PC-3 (cell line): ENCODE measurements around the gene B3GAT1. TPM values are rescaled to one million over a fixed set of nuclear protein-coding genes. Genes with fewer than 3 reads are reported as not detected.

Experiments used
- ATAC-seq: fragments of 200-7000 bp; cut with Tn5 transposase; 2 replicates; pipeline ENCODE4 v1.9.1; 2020; ENCODE audit warnings: mild to moderate bottlenecking, moderate library complexity
- BruUV-seq: library from RNA; stranded (reverse); fragments of 400-500 nt; replicated peaks from 2 replicates; lab custom pipeline; 2021; lab: Mats Ljungman, UMichigan
- CTCF ChIA-PET: fragments of 300-600 bp; sonication (Branson Sonifier 250); formaldehyde crosslinking; loops from one replicate; lab custom pipeline; 2022; ENCODE audit warnings: antibody characterized with exemption; lab: Charles Lee
- POLR2A ChIA-PET: fragments of 300-600 bp; sonication (Branson Sonifier 250); formaldehyde crosslinking; loops from one replicate; lab custom pipeline; 2022; ENCODE audit warnings: antibody characterized with exemption; ENCODE audit not compliant: unreplicated experiment; lab: Charles Lee
- DNase-seq: peaks from one replicate; pipeline ENCODE4 v3.0.0-alpha.2; 2015
- H2AFZ ChIP-seq: fragments of 300-600 bp; sonication (generic); 2 replicates; pipeline ENCODE4 v1.6.0; 2016; ENCODE audit warnings: antibody characterized with exemption, low read length
- H3F3A ChIP-seq: fragments of 300-600 bp; sonication (generic); one replicate; pipeline ENCODE4 v1.6.0; 2017; ENCODE audit warnings: antibody characterized with exemption, low read length, control low read depth, mild to moderate bottlenecking; ENCODE audit not compliant: unreplicated experiment
- H3K27ac ChIP-seq: fragments of 300-600 bp; sonication (generic); 2 replicates; pipeline ENCODE4 v1.5.1; 2016; ENCODE audit warnings: mild to moderate bottlenecking, low read length
- H3K27me3 ChIP-seq: fragments of 300-600 bp; sonication (generic); 2 replicates; pipeline ENCODE4 v1.6.1; 2016; ENCODE audit warnings: low read length, mixed read lengths
- H3K36me3 ChIP-seq: fragments of 300-600 bp; sonication (generic); 2 replicates; pipeline ENCODE4 v1.6.1; 2016; ENCODE audit warnings: low read depth, mixed run types, low read length, mixed read lengths
- H3K4me1 ChIP-seq: fragments of 300-600 bp; sonication (generic); 2 replicates; pipeline ENCODE4 v1.5.1; 2016; ENCODE audit warnings: low read length; ENCODE audit not compliant: insufficient read depth
- H3K4me2 ChIP-seq: fragments of 300-600 bp; sonication (generic); 2 replicates; pipeline ENCODE4 v1.6.0; 2016; ENCODE audit warnings: low read length
- H3K4me3 ChIP-seq: fragments of 300-600 bp; sonication (generic); 2 replicates; pipeline ENCODE4 v1.5.1; 2016; ENCODE audit warnings: mild to moderate bottlenecking, low read length, mixed read lengths
- H3K79me2 ChIP-seq: fragments of 300-600 bp; sonication (generic); 2 replicates; pipeline ENCODE4 v1.6.1; 2017; ENCODE audit warnings: low read length, mixed read lengths
- H3K9ac ChIP-seq: fragments of 300-600 bp; sonication (generic); 2 replicates; pipeline ENCODE4 v1.6.0; 2016; ENCODE audit warnings: mild to moderate bottlenecking, low read length
- H3K9me2 ChIP-seq: fragments of 300-600 bp; sonication (generic); replicated peaks from 2 replicates; pipeline ENCODE4 v1.6.1; 2016; ENCODE audit warnings: mixed run types, low read length, mixed read lengths
- H3K9me3 ChIP-seq: fragments of 300-600 bp; sonication (generic); 2 replicates; pipeline ENCODE4 v1.6.1; 2016; ENCODE audit warnings: low read length, mixed read lengths
- H4K20me1 ChIP-seq: fragments of 300-600 bp; sonication (generic); 2 replicates; pipeline ENCODE4 v1.6.1; 2016; ENCODE audit warnings: low read length, mixed read lengths
- EZH2 ChIP-seq: fragments of 300-600 bp; sonication (generic); IDR thresholded peaks from one replicate; pipeline ENCODE4 v1.6.1; 2017; ENCODE audit warnings: antibody characterized with exemption, mild to moderate bottlenecking, low read length; ENCODE audit not compliant: unreplicated experiment
- EZH2phosphoT487 ChIP-seq: fragments of 300-600 bp; sonication (generic); IDR thresholded peaks from 2 replicates; pipeline ENCODE4 v1.6.1; 2018; ENCODE audit warnings: mild to moderate bottlenecking, antibody characterized with exemption, low read length, borderline replicate concordance
- intact Hi-C: fragments of 100-400 bp; cut with micrococcal nuclease; formaldehyde crosslinking; loops from 2 replicates; pipeline ENCODE4 v1.9.0; 2023
- total RNA-seq: library from RNA; depleted of rRNA; stranded (reverse); fragments of >200 nt; gene quantifications from 2 replicates; pipeline ENCODE4 v1.2.3, GENCODE V29; 2014
- TF ChIP-seq, protein P1 (sequence below): fragments of 300-600 bp; sonication (generic); conservative IDR thresholded peaks from 2 replicates; pipeline ENCODE4 v1.5.1; 2017; ENCODE audit warnings: antibody characterized with exemption, low read depth, mild to moderate bottlenecking, low read length

The B3GAT1 gene
- total RNA-seq, 1 experiment from 2014 or later: not detected

DNA sequence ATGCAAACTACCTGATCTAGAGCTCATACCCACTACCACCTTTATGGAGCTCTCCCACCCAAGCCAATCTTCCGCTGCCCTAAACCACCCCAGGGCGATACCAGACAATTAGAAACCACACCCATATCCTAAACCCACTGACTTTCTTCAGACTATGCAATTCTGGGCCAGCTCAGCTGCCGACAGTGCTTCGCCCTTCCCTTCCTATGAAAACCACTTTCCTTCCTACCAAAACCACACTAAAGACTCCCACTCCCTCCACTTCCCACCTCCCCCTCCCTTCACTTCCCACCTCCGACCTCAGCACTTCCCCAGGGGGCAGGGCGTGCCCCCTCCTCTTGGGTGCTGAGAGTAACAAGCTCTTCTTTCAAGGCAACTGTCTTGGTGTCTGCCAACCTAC lies 25.1 kb downstream of the B3GAT1 start:
- H2AFZ ChIP-seq: no peak overlapping the region
- H4K20me1 ChIP-seq: no peaks in the 10 kb centered on the region
- H3K9me2 ChIP-seq: no peaks in the 10 kb centered on the region
- H3K4me1 ChIP-seq: no peaks in the 10 kb centered on the region
- ChIA-PET POLR2A (no interaction called here), CTCF (no interaction called here)
- intact Hi-C loops: no loop called here
- H3K4me2 ChIP-seq: no peak overlapping the region
- H3K4me3 ChIP-seq: no peak overlapping the region
- ATAC-seq (no peak), DNase-seq (no peak)
- TF ChIP-seq, protein P1, sequence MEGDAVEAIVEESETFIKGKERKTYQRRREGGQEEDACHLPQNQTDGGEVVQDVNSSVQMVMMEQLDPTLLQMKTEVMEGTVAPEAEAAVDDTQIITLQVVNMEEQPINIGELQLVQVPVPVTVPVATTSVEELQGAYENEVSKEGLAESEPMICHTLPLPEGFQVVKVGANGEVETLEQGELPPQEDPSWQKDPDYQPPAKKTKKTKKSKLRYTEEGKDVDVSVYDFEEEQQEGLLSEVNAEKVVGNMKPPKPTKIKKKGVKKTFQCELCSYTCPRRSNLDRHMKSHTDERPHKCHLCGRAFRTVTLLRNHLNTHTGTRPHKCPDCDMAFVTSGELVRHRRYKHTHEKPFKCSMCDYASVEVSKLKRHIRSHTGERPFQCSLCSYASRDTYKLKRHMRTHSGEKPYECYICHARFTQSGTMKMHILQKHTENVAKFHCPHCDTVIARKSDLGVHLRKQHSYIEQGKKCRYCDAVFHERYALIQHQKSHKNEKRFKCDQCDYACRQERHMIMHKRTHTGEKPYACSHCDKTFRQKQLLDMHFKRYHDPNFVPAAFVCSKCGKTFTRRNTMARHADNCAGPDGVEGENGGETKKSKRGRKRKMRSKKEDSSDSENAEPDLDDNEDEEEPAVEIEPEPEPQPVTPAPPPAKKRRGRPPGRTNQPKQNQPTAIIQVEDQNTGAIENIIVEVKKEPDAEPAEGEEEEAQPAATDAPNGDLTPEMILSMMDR: no peak
- no peak overlapping the region for H3K27ac ChIP-seq
- no peaks in the 10 kb centered on the region for H3K9me3 ChIP-seq
- H3F3A ChIP-seq: no peaks in the 10 kb centered on the region
- no peaks in the 10 kb centered on the region for H3K36me3 ChIP-seq
- no peaks in the 10 kb centered on the region for H3K79me2 ChIP-seq
- BruUV-seq: no TSS peak
- H3K27me3 ChIP-seq: peaks cover 10% of the 10 kb centered on the region
- no peak overlapping the region for H3K9ac ChIP-seq

DNA sequence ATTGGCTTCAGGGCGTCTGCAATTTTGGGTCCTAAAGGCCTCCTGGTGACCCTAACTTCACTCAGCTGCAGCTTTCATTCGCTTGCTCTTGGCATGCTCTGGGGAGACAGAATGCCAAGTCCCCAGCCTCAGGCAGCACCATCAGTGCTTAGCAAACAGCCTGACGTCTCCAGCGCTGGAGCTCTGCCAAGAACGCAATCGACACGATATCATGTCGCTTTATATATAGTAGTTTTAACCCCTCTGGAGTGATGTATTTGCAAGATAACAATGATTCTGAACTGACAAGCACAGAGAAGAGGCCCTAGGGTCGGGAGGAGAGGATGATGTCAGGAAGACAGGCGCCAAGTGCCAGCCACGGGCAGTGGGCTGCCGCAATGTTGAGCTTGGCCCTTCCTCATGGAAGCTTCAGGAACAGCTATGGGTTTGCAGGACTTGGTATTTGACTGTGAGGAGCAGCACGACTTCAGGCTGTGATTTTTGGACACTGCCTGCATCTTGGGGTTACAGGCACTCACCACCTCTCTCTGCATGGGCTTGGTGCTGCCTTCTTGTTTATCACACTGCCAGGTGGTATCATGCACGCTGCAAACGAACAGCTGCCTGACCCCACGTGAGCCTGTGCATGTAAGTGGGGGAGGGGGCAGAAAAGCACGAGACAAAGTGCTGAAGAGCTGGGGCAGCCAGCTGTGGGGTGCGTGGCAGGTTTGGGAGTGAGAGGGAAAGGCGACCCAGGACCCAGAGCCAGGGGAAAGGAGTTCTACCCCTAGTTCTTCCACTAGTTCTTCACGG lies 26.1 kb downstream of the B3GAT1 start:
- H4K20me1 ChIP-seq: no peaks in the 10 kb centered on the region

DNA sequence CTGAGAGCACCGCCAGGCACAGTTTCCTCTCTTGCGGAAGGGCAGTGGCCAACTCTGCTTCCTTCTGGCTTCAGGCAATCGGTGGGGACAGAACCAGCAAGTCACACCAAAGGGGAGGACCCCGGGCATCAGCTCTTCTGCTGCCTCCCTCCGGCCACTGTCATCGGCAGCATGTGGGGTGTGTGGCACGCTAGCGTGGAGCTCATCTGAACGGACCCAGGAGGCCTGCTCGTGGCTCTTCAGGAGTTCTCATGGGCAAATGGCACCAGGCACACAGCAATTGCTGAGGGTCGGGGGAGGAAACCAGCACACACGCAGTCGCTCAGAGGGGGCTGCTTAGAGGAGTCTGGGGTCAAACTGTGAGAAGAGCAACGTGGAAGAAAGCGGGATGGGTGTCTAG lies 26.9 kb downstream of the B3GAT1 start:
- no peaks in the 10 kb centered on the region for H3K9me2 ChIP-seq
- BruUV-seq: no TSS peak
- ChIA-PET CTCF (no interaction called here), POLR2A (no interaction called here)
- H3K9me3 ChIP-seq: no peaks in the 10 kb centered on the region
- H3K27me3 ChIP-seq: peaks cover 19% of the 10 kb centered on the region
- H3K27ac ChIP-seq: no peak overlapping the region
- H3K4me1 ChIP-seq: no peaks in the 10 kb centered on the region
- intact Hi-C loops: no loop called here
- no peaks in the 10 kb centered on the region for H3K36me3 ChIP-seq
- TF ChIP-seq EZH2phosphoT487 (no peak), EZH2 (no peak)
- TF ChIP-seq, protein P1: no peak
- DNase-seq (no peak), ATAC-seq (no peak)
- no peaks in the 10 kb centered on the region for H3K79me2 ChIP-seq
- H2AFZ ChIP-seq: no peak overlapping the region
- H4K20me1 ChIP-seq: no peaks in the 10 kb centered on the region
- H3K9ac ChIP-seq: no peak overlapping the region
- no peak overlapping the region for H3K4me3 ChIP-seq
- no peaks in the 10 kb centered on the region for H3F3A ChIP-seq
- H3K4me2 ChIP-seq: no peak overlapping the region

More for the DNA sequence above, 26.1 kb downstream of the B3GAT1 start:
- ATAC-seq (no peak), DNase-seq (peak; percentile 23)
- H3K27me3 ChIP-seq: peaks cover 11% of the 10 kb centered on the region
- no TSS peak for BruUV-seq
- intact Hi-C loops: no loop called here
- H3K9ac ChIP-seq: no peak overlapping the region
- TF ChIP-seq, protein P1: no peak
- TF ChIP-seq EZH2phosphoT487 (no peak), EZH2 (no peak)
- H3K36me3 ChIP-seq: no peaks in the 10 kb centered on the region
- no peaks in the 10 kb centered on the region for H3K9me2 ChIP-seq
- no peak overlapping the region for H3K4me2 ChIP-seq
- no peaks in the 10 kb centered on the region for H3K9me3 ChIP-seq
- POLR2A ChIA-PET: no interaction called here
- H3K4me3 ChIP-seq: no peak overlapping the region
- no peaks in the 10 kb centered on the region for H3F3A ChIP-seq
- CTCF ChIA-PET: no interaction called here
- no peaks in the 10 kb centered on the region for H3K4me1 ChIP-seq
- H3K27ac ChIP-seq: no peak overlapping the region
- no peaks in the 10 kb centered on the region for H3K79me2 ChIP-seq
- H2AFZ ChIP-seq: no peak overlapping the region
